Fibroblast of the aortic adventitia (primary cell): Measurements from ENCODE around the gene HIPK3. TPM values are rescaled to one million over a fixed set of nuclear protein-coding genes. Genes with fewer than 3 reads are reported as not detected.
"Not testable (repeated sequence)": the region's sequence is repeated elsewhere in the genome, so short reads cannot be mapped to it uniquely, and the experiment has no call there.

ENCODE experiments used
- DNase-seq: peaks from one replicate; pipeline ENCODE4 v3.0.0-alpha.2; 2010; ENCODE audit warnings: low read depth
- H3K4me3 ChIP-seq: 2 replicates; pipeline ENCODE4 v1.5.1; 2011; ENCODE audit warnings: low read depth, mild to moderate bottlenecking, control low read depth, low read length, moderate library complexity
- CTCF ChIP-seq: IDR thresholded peaks from 2 replicates; pipeline ENCODE4 v1.5.1; 2011; ENCODE audit warnings: mild to moderate bottlenecking, low read length, control low read depth, inconsistent platforms; ENCODE audit not compliant: insufficient read depth
- total RNA-seq: library from RNA; depleted of rRNA; stranded (reverse); fragments of >200 nt; gene quantifications from 2 replicates; pipeline ENCODE4 v1.2.3, GENCODE V29; 2012; ENCODE audit warnings: low replicate concordance

HIPK3 gene
- total RNA-seq, 1 donor, result 164 TPM

- H3K4me3 ChIP-seq, result no peak overlapping the region
- no peak for TF ChIP-seq CTCF
- DNase-seq, result no peak
These were observed 33.1 kb downstream of the HIPK3 start for GRCh38 chr11:33290319-33290718.

- peak; percentile 57 for DNase-seq
- no peak overlapping the region for H3K4me3 ChIP-seq
- no peak for TF ChIP-seq CTCF
These were observed 34.0 kb downstream of the HIPK3 start for GRCh38 chr11:33291004-33291777.

GRCh38 chr11:33292311-33292710 is 35.1 kb downstream of the HIPK3 start:
- DNase-seq, result no peak
- no peak for TF ChIP-seq CTCF
- H3K4me3 ChIP-seq, result no peak overlapping the region

GRCh38 chr11:33294224-33294623 is 37.0 kb downstream of the HIPK3 start:
- TF ChIP-seq CTCF, result no peak
- DNase-seq, result no peak

GRCh38 chr11:33294797-33295196 is 37.6 kb downstream of the HIPK3 start:
- no peak for DNase-seq
- no peak for TF ChIP-seq CTCF
- H3K4me3 ChIP-seq, result no peak overlapping the region

More at GRCh38 chr11:33294224-33294623, 37.0 kb downstream of the HIPK3 start:
- H3K4me3 ChIP-seq, result no peak overlapping the region

- DNase-seq, result no peak
- TF ChIP-seq CTCF, result no peak
- no peak overlapping the region for H3K4me3 ChIP-seq
These were observed 39.5 kb downstream of the HIPK3 start for GRCh38 chr11:33296695-33297094.

- no peak overlapping the region for H3K4me3 ChIP-seq
- no peak for TF ChIP-seq CTCF
- no peak for DNase-seq
These were observed 46.4 kb downstream of the HIPK3 start for GRCh38 chr11:33303541-33303940.

- H3K4me3 ChIP-seq, DNase-seq: not testable (repeated sequence)
These were observed 49.6 kb downstream of the HIPK3 start for GRCh38 chr11:33306821-33307220.
